Neutrophil (primary cell): ENCODE data around the gene SPACDR.
"Not testable (repeated sequence)": the region's sequence is repeated elsewhere in the genome, so short reads cannot be mapped to it uniquely, and the experiment has no call there.

Source experiments
- H3K27ac ChIP-seq: fragments of 200-600 bp; sonication (generic); 2 replicates; pipeline ENCODE4 v1.5.1; 2016; ENCODE audit warnings: mild to moderate bottlenecking, moderate library complexity
- H3K27me3 ChIP-seq: fragments of 200-600 bp; sonication (generic); 2 replicates; pipeline ENCODE4 v1.6.0; 2016; ENCODE audit warnings: mild to moderate bottlenecking
- H3K36me3 ChIP-seq: fragments of 200-600 bp; sonication (generic); 2 replicates; pipeline ENCODE4 v1.5.1; 2017
- H3K4me1 ChIP-seq, 2 experiments: fragments of 200-600 bp in 1 of 2; sonication (generic) in 1 of 2; 1 replicate in 1 of 2; 2 replicates in 1 of 2; pipeline versions ENCODE4 v1.5.1 to v1.6.1; 2013 to 2016; ENCODE audit warnings: low read depth in 1 of 2, low read length in 1 of 2, mild to moderate bottlenecking in 1 of 2, moderate library complexity in 1 of 2; ENCODE audit not compliant: control insufficient read depth in 1 of 2, insufficient read depth in 1 of 2
- H3K4me3 ChIP-seq, 2 experiments: fragments of 200-600 bp in 1 of 2; sonication (generic) in 1 of 2; 1 replicate in 1 of 2; 2 replicates in 1 of 2; pipeline ENCODE4 v1.5.1; 2013 to 2016; ENCODE audit warnings: low read depth in 1 of 2, low read length in 1 of 2, mild to moderate bottlenecking in 1 of 2, moderate library complexity in 1 of 2
- H3K9me3 ChIP-seq: fragments of 200-600 bp; sonication (generic); 2 replicates; pipeline ENCODE4 v1.5.1; 2016
- CTCF ChIP-seq: fragments of 200-600 bp; sonication (generic); IDR thresholded peaks from 2 replicates; pipeline ENCODE4 v1.5.1; 2016; ENCODE audit warnings: antibody characterized with exemption

The SPACDR gene

GRCh38 chr7:100452513-100452912, 11.5 kb downstream of the SPACDR start:
- TF ChIP-seq CTCF: no peak
- Histone ChIP-seq H3K9me3 (no peaks in the 10 kb centered on the region), H3K4me1 (peaks cover 5 to 10% of the 10 kb centered on the region in 2 experiments), H3K27ac (no peak overlapping the region), H3K4me3 (no peak overlapping the region), H3K36me3 (peaks cover 15% of the 10 kb centered on the region), H3K27me3 (no peaks in the 10 kb centered on the region)

DNA sequence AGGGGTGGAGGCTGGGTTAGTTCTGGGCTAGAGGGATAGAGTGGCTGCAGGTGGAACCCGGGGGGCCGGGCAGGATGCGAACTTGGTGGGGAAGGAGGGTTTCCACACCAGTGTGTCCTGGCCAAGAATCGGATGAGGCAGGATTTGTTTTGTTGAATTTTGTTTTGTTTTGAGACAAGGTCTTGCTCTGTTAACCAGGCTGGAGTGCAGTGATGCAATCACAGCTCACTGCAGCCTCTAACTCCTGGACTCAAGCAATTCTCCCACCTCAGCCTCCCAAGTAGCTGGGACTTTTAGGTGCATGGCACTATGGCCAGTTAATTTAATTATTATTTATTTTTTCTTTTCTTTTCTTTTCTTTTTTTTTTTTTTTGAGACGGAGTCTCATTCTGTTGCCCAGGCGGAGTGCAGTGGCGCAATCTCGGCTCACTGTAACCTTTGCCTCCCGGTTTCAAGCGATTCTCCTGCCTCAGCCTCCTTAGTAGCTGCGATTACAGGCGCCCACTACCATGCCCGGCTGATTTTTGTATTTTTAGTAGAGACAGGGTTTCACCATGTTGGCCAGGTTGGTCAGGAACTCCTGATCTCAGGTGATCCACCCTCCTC, 14.8 kb downstream of the SPACDR start:
- Histone ChIP-seq H3K27ac (no peak overlapping the region), H3K4me1 (peaks cover 10 to 14% of the 10 kb centered on the region in 2 experiments), H3K27me3 (no peaks in the 10 kb centered on the region), H3K4me3 (no peak overlapping the region), H3K9me3 (no peaks in the 10 kb centered on the region), H3K36me3 (no peaks in the 10 kb centered on the region)
- no peak for TF ChIP-seq CTCF

- not testable (repeated sequence) for H3K27ac ChIP-seq, H3K36me3 ChIP-seq, H3K9me3 ChIP-seq, H3K4me3 ChIP-seq, H3K27me3 ChIP-seq
- peaks cover 10 to 17% of the 10 kb centered on the region in 2 experiments for H3K4me1 ChIP-seq
These were observed 16.7 kb downstream of the SPACDR start for GRCh38 chr7:100447363-100447762.

GRCh38 chr7:100446040-100446439, 18.0 kb downstream of the SPACDR start:
- no peak for TF ChIP-seq CTCF
- Histone ChIP-seq H3K27me3 (no peaks in the 10 kb centered on the region), H3K36me3 (no peaks in the 10 kb centered on the region), H3K27ac (no peak overlapping the region), H3K4me1 (peaks cover 10 to 17% of the 10 kb centered on the region in 2 experiments), H3K9me3 (no peaks in the 10 kb centered on the region), H3K4me3 (no peak overlapping the region)

DNA sequence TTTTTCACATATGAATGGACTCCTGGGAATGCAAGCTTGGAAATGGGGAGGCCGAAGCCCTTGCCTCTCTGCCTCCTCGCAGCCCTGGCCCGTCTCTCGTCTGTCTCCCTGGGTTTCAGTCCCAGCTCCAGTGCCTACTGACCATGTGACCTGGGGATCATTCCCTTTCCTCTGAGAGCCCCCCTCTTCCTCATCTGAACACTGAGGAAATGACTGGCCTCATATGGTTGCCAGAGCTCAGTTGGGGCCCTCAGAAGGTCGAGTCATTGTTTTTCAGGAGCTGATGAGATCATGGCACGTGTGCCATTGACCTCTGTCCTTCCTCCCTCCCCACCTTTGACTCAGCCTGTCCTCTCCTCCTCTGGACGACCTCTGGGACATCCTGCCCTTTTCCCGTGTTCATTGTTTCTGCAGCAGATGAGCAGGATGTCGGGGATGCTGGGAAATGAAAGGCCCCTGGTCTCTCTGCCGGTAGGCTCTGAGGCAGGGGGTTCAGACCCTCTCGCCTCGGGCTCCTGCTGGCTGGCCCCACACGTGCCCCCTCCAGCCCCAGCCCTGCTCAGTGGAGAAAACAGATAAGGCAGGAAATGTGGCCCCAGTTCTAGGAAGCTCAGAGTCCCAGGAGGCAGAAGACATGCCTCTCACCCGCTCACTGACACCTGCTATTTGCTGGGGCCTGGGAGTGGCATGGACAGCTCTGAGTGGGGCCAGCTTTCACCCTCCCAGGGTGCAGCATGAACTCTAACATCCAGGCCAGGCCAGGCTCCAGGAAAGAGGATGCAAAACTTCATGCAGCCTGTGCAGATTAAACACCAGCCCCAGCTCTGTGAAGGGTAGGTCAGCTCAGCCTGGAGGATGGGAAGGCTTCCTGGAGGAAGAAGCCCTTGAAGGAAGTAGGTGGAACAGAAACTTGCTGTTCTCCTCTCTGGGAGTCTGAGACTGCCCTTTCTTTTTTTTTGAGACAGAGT, 19.5 kb downstream of the SPACDR start:
- no peak for TF ChIP-seq CTCF
- H3K36me3 ChIP-seq: no peaks in the 10 kb centered on the region
- H3K4me1 ChIP-seq: peaks cover 0 to 12% of the 10 kb centered on the region in 2 experiments
- H3K27ac ChIP-seq: peak overlapping the region; percentile 29
- H3K9me3 ChIP-seq: no peaks in the 10 kb centered on the region
- no peaks in the 10 kb centered on the region for H3K27me3 ChIP-seq
- H3K4me3 ChIP-seq: no peak overlapping the region
